Left renal cortex interstitium (tissue), 4 donors: ENCODE measurements around the gene PPP1R14B. TPM values are rescaled to one million over a fixed set of nuclear protein-coding genes. Genes with fewer than 3 reads are reported as not detected.

Experiments
- DNase-seq, 4 donors: peaks; one replicate each; pipeline ENCODE4 v3.0.0-alpha.2; 2013; ENCODE audit warnings: low read depth in 4 of 4, low spot score in 2 of 4, missing footprints in 1 of 4
- polyA plus RNA-seq, 4 donors: library from polyadenylated mRNA; unstranded; fragments of 120-200 nt; gene quantifications; one replicate each; pipeline ENCODE4 v1.2.1, GENCODE V29; 2013; ENCODE audit not compliant: insufficient read length in 4 of 4

The PPP1R14B gene
- polyA plus RNA-seq, 4 donors: 53.8 to 117 (median 76.0) TPM

DNA sequence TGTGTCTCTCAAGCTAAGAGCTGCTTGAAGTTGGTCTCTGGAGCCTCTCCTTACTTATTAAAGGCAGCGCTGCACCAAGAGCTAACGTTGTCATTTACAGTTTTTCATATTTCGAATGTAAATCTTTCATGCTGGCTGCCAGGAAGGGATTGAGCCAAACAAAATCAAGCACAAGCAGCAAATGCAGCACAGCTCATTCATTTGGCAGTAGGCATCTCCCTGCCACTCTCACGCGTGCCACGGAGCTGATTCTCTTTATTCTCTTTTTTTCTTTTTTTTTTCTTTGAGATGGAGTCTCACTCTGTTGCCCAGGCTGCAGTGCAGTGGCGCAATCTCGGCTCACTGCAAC lies 13.8 kb downstream of the PPP1R14B start:
- DNase-seq: no peak

DNA sequence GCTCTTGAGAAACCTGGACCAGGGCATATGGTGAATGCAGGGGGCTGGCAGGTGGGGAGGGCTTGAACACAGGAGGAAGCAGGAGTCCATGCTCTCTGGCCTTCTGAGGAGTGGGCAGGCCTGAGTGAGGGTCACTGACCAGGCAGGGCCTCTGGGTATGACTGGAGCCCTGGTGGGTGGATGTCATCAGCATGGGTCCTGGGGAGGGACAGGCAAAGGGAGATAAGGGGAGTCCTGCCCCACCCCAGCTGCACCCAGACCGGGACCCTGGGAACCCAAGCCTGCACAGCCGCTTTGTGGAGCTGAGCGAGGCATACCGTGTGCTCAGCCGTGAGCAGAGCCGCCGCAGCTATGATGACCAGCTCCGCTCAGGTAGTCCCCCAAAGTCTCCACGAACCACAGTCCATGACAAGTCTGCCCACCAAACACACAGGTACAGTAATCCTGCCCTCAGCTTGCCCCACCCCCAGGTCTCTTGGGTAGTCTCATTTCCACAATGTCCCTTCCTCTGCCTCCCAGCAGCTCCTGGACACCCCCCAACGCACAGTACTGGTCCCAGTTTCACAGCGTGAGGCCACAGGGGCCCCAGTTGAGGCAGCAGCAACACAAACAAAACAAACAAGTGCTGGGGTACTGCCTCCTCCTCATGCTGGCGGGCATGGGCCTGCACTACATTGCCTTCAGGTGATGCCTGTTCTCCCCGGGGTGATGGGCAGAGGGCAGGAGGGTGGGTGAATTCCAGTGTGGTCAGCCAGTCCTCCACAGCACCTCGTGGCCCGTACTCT lies 14.4 kb downstream of the PPP1R14B start:
- no peak for DNase-seq

DNA sequence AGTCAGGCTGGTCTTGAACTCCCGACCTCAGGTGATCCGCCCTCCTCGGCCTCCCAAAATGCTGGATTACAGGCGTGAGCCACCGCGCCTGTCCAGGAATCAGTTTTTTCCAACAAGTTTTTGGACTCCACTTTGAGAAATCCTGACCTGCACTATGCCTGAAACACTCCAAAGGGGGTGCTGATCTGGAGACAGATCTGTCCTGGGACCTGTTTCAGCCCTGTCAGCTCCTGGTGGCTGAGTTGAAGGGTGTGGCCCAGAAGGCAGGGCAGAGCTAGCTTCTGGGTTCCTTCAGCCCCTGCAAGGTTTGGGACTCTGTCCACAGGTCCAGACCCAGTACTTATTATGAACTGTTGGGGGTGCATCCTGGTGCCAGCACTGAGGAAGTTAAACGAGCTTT lies 15.2 kb downstream of the PPP1R14B start:
- no peak for DNase-seq

DNA sequence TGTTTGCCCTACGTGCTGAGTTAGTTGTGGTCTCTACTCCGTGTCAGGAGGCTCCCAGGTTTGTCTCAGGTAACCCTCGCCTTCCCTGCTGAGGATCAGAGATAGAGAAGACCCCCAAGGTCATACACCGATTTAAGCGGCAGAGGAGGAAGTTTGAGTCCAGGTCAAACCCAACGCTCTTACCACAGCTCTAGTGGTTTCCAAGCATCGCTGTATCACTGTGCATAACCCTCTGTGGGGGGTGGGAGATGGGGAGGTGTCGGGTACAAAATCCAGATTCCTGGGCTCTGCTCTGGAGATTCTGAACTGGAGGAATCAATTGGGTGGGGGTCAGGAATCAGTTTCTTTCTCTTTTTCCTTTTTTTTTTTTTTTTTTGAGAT lies 15.8 kb downstream of the PPP1R14B start:
- DNase-seq: no peak

DNA sequence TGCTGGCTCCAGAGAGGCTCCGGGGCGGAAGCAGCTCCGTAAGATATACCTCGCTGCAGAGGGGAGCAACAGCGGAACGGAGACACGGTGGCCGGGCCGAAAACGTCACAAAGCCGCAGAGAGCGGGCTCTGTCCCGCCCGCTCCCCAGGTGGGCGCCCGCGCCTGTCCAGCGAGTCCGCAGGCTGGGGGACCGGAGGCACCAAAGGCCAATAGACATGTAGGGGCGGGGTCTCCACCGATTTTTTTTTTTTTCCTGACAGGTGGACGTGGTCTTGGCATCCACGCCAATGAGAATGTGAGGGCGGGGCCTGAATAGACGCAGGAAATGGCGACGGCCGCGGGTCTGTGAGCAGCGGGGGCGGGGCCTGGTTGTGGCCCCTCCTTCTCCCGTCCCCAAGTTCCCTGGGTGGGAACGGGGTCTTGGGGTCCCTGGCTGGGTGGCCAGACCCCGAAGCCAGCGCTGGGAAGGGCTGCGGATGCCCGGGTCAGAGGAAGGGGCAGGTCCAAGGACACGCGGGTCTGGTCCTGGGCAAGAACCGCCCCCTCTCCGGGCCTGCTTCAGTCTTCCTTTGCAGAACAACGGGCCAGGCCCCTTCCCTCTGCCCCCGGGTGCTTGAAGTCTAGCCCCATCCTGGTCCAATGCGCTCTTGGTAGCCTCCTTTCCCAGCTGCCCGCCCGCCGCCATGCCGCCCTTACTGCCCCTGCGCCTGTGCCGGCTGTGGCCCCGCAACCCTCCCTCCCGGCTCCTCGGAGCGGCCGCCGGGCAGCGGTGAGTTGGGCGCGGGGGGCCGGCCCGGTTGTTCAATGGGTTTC lies 16.4 kb downstream of the PPP1R14B start, which contains the start of gene DNAJC4:
Gene DNAJC4, plus strand, starts transcription at position 378 of the 814 bp plus-strand sequence. Its CDS starts 307 bp downstream, at position 685.
- peak; percentile 83 to 95 (median 86) for DNase-seq

DNA sequence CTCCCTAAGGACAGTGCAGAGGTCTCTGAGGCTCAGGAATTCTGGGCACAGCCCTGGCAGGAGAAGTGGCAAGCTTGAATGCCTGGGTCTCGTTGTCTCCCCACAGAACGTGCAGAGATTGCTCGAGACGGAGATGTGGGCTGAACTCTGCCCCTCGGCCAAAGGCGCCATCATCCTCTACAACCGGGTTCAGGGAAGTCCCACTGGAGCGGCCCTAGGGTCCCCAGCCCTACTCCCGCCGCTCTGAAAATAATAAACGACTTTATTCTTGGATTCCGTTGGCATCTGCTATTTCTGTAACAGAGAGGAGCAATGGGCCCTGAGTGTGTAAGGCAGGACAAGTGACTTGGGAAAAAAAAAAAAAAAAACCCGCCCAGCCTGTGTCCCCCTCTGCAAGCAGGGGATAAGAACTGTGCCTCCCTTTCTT lies 17.0 kb downstream of the PPP1R14B start:
- DNase-seq: no peak

DNA sequence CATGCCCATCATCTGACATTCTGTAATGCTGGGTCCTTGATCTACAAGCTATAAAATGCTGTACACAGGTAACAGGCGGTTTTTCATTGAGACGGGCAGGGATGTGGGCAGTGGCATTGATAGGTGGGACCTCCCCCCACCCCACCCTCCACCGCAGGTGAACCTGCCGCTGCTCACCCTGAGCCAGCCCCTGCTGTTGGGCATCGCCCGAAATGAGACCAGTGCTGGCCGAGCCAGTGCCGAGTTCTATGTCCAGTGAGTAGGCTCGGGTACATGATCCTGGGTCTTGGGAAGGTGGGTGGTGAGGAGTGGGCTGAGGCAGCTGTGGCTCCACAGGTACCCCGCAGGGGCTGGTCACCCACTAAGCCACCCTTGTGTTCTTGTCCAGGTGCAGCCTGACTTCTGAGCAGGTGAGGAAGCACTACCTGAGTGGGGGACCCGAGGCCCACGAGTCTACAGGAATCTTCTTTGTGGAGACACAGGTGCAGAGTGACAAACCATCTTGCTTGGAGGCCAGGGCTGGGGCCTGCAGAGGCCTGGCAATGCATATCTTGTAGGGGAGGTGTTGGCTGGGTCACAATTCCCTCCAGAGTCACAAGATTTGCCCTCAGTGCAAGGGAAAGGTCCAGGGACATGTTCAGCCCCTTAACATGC lies 17.5 kb downstream of the PPP1R14B start:
- DNase-seq: no peak

DNA sequence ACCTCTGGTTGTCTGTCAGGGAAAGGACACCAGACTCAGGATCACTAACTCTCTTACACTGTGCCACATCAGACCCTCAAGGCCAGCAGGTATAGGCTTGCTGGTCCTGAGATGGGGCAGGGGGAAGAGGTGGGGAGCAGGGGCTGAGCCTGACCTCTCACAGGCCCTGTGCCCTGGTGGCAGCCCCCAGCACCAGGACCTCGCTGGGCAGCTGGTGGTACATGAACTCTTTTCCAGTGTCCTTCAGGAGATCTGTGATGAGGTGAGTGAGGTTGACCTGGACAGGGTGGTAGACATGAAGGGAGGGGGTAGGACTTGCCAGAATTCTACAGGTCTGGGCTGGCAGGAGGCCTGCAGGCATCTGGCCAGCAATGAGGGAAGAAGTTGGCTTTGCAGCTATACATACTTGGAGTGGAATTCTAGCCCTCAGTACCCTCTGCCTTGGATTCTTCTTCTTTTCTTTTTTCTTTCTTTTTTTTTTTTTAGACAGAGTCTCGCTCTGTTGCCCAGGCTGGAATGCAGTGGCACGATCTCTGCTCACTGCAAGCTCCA lies 19.3 kb downstream of the PPP1R14B start:
- no peak for DNase-seq

DNA sequence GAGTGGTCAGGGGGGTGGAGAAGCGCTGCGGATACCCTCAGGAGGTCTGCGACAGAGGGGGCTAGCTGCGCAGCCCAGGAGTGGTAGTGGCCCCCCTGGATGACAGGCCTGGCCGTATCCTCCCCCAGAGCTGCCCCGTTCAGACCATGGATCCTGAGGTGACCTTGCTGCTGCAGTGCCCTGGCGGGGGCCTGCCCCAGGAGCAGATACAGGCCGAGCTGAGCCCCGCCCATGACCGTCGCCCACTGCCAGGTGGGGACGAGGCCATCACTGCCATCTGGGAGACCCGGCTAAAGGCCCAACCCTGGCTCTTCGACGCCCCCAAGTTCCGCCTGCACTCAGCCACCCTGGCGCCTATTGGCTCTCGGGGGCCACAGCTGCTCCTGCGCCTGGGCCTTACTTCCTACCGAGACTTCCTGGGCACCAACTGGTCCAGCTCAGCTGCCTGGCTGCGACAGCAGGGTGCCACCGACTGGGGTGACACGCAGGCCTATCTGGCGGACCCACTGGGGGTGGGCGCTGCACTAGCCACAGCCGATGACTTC lies 20.2 kb downstream of the PPP1R14B start:
- no peak for DNase-seq

DNA sequence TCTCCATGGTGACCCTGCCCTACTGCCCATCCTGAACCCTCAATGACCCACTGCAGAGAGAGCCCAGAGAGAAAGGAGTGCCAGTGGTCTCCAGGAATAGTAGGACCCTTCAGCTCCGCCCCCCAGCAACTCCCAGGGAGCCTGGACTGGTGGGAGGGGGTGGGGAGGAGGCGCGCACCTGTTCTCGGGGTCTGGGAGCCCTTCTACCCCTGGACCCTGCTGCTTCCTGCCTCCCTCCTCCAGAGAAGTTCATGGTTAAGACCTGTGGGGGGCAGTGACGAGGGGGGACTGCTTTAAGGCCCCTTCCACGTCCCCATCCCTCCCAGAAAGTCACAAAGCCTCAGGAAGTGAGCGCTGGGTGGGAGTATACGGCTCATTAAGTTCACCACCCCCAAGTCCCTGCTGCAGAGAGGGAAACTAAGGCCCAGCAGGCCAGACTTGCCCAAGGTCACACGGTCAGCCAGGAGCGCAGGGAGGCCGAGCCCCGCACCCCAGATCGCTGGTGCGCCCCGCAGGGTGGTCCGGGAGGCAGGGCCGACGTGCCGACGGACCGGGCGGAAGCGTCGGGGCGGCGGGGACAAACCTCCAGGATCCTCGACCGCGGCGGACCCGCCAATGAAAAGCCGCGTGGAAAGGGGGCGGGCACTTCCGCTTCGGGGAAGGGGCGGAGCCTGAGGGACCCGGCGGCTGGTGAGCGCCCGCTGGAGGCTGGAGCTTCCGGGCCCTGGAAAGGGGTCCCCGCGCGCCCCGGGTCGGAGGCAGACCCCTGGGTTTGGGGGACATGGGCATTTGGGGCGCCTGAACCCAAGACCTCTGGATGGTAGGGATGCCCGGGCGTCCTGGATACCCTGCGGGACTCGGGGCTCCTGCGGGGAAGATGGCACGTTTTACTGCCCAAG lies 20.9 kb downstream of the PPP1R14B start, which contains the start of the genes NUDT22 and TRPT1:
Gene NUDT22, plus strand, starts transcription at position 667 of the 899 bp plus-strand sequence. CDS start 379 bp downstream, outside the sequence.
Gene TRPT1, minus strand, starts transcription at position 579 of the 899 bp plus-strand sequence. Its CDS starts 326 bp downstream, at position 253.
- peak in 2 of 4 donors; percentile 82 to 83 for DNase-seq

DNA sequence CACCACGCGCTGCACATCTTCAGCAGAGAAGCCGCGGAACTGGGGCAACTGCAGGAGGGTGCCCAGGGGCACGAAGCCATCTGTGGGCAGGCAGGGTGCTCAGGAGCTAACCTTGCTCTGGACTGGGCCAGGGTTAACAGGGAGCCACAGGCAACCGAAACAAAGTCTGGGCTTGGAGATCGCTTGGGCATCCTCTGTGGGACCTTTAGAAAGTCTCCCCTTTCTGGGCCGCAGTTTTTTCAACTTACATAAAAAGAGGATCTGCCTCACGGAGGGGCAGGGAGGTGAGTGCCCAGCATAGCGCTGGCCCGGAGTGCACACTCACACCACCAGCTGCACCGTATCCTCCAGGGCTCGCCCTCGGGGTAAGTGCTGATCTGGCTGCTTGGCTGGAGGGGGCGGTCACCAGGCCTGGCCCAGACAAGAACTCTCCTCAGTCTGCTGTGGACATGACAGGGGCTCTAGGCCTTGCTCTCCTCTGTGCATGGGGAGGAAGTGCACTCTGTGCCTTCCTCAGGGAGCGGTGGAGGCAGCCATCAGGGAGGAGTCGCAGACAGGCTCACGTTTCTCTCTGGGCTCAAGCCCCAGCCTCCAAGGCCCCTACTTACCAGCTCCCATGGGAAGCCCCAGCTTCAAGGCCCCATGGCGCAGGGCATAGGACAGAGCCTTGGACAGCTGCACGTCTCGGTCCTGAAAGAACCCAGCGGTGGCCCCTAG lies 21.7 kb downstream of the PPP1R14B start:
- no peak for DNase-seq

DNA sequence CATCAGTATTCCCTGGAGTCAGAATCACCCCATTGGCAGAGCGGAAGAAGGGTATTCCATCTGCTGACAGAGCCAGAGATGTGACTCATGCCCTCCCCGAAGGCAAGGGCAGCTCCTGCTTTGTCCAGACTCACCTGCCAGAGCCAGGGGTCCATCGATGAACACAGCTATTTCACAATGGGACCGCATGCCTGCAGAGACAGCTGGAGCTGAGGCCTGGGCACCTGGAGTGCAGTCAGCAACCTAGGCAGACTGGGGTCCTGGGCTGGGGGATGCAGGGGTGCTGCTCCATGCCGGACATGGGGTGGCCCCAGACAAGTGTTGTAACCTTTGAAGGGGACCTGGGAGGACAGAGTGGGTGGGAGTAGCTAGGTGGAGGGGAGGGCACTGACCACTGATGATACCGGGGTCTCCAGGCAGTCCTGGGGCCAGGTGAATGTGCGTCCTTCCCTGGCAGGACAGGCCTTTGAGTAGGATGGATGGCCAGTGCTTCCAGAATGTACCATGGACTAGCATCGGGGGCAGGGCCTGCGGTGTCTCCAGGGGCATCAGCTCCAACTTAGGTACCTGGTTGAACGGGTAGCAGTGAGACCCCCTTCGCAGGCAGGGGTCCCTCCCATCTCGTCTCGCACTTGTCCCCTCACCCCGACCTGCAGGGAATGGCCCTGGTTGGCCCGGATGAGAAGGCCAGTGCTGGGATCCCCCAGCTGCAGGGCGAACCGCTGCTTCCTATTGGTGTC lies 22.4 kb downstream of the PPP1R14B start:
- DNase-seq: no peak

DNA sequence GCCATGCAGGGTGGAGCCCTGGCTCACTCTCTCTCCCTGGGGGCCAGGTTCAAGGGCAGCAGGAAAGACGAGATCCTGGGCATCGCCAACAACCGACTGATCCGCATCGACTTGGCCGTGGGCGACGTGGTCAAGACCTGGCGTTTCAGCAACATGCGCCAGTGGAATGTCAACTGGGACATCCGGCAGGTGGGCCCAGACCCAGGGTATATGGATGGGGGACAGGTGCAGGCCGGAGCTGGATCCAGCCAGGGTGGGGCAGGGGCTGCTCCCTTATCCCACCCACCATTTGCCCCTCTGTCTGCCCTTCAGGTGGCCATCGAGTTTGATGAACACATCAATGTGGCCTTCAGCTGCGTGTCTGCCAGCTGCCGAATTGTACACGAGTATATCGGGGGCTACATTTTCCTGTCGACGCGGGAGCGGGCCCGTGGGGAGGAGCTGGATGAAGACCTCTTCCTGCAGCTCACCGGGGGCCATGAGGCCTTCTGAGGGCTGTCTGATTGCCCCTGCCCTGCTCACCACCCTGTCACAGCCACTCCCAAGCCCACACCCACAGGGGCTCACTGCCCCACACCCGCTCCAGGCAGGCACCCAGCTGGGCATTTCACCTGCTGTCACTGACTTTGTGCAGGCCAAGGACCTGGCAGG lies 23.6 kb downstream of the PPP1R14B start:
- DNase-seq: no peak

DNA sequence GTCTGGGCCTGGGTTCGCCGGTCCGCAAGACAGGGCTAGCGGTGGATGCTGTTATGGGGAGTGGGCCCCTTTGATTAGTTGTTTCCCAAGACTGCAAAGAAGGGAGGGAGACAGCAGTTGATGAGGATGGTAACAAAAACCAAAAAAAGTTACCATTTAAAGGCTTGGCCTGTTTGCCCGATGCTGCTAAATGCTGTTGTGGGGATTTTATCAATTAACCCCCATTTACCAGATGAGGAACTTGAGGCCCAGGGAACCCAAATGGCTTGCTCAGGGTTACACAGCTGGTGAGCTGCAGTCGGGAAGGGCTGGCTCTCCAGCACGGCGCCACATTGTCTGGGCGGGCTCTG lies 24.1 kb downstream of the PPP1R14B start:
- no peak for DNase-seq

DNA sequence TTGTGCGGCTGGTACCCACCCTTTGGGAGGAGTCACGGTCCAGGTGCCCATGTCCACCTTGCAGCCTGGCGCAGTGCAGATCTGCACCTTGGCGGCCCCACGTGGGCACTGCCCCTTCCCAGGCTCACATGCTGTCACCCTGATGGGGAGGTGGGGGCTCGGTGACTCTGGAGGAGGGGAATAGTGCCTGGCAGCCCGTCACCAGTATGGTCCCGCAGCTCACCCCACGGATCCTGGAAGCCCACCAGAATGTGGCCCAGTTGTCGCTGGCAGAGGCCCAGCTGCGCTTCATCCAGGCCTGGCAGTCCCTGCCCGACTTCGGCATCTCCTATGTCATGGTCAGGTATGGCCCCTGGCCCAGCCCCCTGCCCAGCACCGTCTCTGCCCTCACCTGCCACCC lies 25.9 kb downstream of the PPP1R14B start:
- DNase-seq: no peak

DNA sequence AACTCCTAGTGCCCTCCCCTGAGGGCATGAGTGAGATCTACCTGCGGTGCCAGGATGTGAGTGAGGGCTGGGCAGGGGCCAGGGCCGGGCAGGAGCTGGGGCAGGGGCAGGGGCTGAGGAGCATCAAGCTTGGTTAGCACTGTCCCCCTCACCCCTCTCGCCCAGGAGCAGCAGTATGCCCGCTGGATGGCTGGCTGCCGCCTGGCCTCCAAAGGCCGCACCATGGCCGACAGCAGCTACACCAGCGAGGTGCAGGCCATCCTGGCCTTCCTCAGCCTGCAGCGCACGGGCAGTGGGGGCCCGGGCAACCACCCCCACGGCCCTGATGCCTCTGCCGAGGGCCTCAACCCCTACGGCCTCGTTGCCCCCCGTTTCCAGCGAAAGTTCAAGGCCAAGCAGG lies 26.5 kb downstream of the PPP1R14B start:
- DNase-seq: no peak

DNA sequence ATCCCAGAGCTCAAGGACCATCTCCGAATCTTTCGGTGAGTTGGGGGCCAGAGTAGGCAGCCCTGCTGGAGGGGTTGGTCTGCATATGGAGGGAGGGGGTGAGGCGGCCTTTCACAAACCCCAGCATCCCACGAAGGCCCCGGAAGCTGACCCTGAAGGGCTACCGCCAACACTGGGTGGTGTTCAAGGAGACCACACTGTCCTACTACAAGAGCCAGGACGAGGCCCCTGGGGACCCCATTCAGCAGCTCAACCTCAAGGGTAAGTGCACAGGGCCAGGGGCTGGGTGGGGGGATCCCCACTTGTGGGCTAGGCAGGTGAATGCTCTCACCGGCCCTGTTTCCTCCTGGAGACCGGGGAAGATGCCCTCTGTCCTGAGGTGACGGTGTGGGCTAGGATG lies 27.0 kb downstream of the PPP1R14B start:
- DNase-seq: no peak

DNA sequence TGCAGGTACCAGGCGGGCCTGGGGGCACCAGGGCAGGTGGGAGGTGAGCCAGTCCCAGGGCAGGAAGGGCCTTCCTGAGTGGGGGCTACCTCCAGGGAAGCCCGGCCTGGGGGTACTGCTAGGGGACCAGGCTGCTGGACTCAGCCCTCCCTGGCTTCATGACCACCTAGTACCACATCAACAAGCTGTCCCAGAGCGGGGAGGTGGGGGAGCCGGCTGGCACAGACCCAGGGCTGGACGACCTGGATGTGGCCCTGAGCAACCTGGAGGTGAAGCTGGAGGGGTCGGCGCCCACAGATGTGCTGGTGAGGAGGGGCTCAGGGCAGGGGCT lies 27.4 kb downstream of the PPP1R14B start:
- no peak for DNase-seq
